SK-N-SH treated with all-trans-retinoic acid at 6 μM for 48 hours (cell line): ENCODE measurements around the gene CD28.

Source experiments
- ATAC-seq: fragments of 200-7000 bp; cut with Tn5 transposase; 3 replicates; pipeline ENCODE4 v1.9.1; 2020; ENCODE audit warnings: mild to moderate bottlenecking, moderate library complexity
- ARNTL ChIP-seq: fragments of 450-650 bp; formaldehyde crosslinking; IDR thresholded peaks from 2 replicates; pipeline ENCODE4 v1.5.0; 2020; ENCODE audit warnings: low read depth, mild to moderate bottlenecking, moderate library complexity, borderline replicate concordance
- BACH2 ChIP-seq: fragments of 250-450 bp; sonication (Bioruptor Pico); IDR thresholded peaks from 2 replicates; pipeline ENCODE4 v1.9.0; 2021; ENCODE audit warnings: mild to moderate bottlenecking, borderline replicate concordance
- CREB5 ChIP-seq: fragments of 250-450 bp; sonication (Bioruptor Pico); IDR thresholded peaks from 2 replicates; pipeline ENCODE4 v1.5.1; 2020; ENCODE audit warnings: low read depth, mild to moderate bottlenecking, moderate library complexity
- CSDC2 ChIP-seq: fragments of 250-450 bp; sonication (Bioruptor Pico); IDR thresholded peaks from 2 replicates; pipeline ENCODE4 v1.5.0; 2020; ENCODE audit warnings: mild to moderate bottlenecking, moderate library complexity
- CSRNP3 ChIP-seq: fragments of 250-450 bp; sonication (Bioruptor Pico); IDR thresholded peaks from 2 replicates; pipeline ENCODE4 v1.5.1; 2021; ENCODE audit warnings: mild to moderate bottlenecking, moderate library complexity
- ESRRG ChIP-seq: fragments of 250-450 bp; sonication (Bioruptor Pico); IDR thresholded peaks from 2 replicates; pipeline ENCODE4 v1.6.1; 2021; ENCODE audit warnings: mild to moderate bottlenecking
- GLIS3 ChIP-seq: fragments of 250-450 bp; sonication (Bioruptor Pico); IDR thresholded peaks from 2 replicates; pipeline ENCODE4 v1.5.0; 2020; ENCODE audit warnings: mild to moderate bottlenecking, moderate library complexity
- ISL1 ChIP-seq: fragments of 250-450 bp; sonication (Bioruptor Pico); IDR thresholded peaks from 2 replicates; pipeline ENCODE4 v2.1.2; 2022; ENCODE audit warnings: mild to moderate bottlenecking, moderate library complexity
- OSR1 ChIP-seq: fragments of 250-450 bp; sonication (Bioruptor Pico); IDR thresholded peaks from 2 replicates; pipeline ENCODE4 v1.8.0; 2022; ENCODE audit warnings: moderate library complexity, mild to moderate bottlenecking, inconsistent platforms
- POU6F1 ChIP-seq: fragments of 250-450 bp; sonication (Bioruptor Pico); IDR thresholded peaks from 2 replicates; pipeline ENCODE4 v1.8.0; 2021; ENCODE audit warnings: low read depth, mild to moderate bottlenecking, moderate library complexity, borderline replicate concordance
- PPARA ChIP-seq: fragments of 250-450 bp; sonication (Bioruptor Pico); IDR thresholded peaks from 2 replicates; pipeline ENCODE4 v1.5.0; 2020; ENCODE audit warnings: mild to moderate bottlenecking, borderline replicate concordance
- RARB ChIP-seq: fragments of 250-450 bp; sonication (Bioruptor Pico); IDR thresholded peaks from 2 replicates; pipeline ENCODE4 v1.8.0; 2021; ENCODE audit warnings: mild to moderate bottlenecking, moderate library complexity
- SNAI2 ChIP-seq: fragments of 250-450 bp; sonication (Bioruptor Pico); IDR thresholded peaks from 2 replicates; pipeline ENCODE4 v1.5.0; 2020; ENCODE audit warnings: mild to moderate bottlenecking, moderate library complexity
- TCF4 ChIP-seq: fragments of 250-450 bp; sonication (Bioruptor Pico); IDR thresholded peaks from 2 replicates; pipeline ENCODE4 v1.8.0; 2021; ENCODE audit warnings: mild to moderate bottlenecking, moderate library complexity, borderline replicate concordance
- TOX ChIP-seq: fragments of 250-450 bp; sonication (Bioruptor Pico); IDR thresholded peaks from 2 replicates; pipeline ENCODE4 v1.8.0; 2021; ENCODE audit warnings: mild to moderate bottlenecking, moderate library complexity, borderline replicate concordance
- TSHZ2 ChIP-seq: fragments of 250-450 bp; sonication (Bioruptor Pico); IDR thresholded peaks from 2 replicates; pipeline ENCODE4 v1.5.0; 2020; ENCODE audit warnings: mild to moderate bottlenecking, moderate library complexity
- ZC3H10 ChIP-seq: fragments of 250-450 bp; sonication (Bioruptor Pico); IDR thresholded peaks from 2 replicates; pipeline ENCODE4 v1.5.1; 2021; ENCODE audit warnings: mild to moderate bottlenecking, moderate library complexity
- ZFP3 ChIP-seq: fragments of 250-450 bp; sonication (Bioruptor Pico); IDR thresholded peaks from 2 replicates; pipeline ENCODE4 v1.5.0; 2020; ENCODE audit warnings: mild to moderate bottlenecking, moderate library complexity
- ZFP30 ChIP-seq: fragments of 450-650 bp; formaldehyde crosslinking; IDR thresholded peaks from 2 replicates; pipeline ENCODE4 v1.5.0; 2022; ENCODE audit warnings: mild to moderate bottlenecking, moderate library complexity
- ZNF70 ChIP-seq: fragments of 450-650 bp; formaldehyde crosslinking; IDR thresholded peaks from 2 replicates; pipeline ENCODE4 v1.5.0; 2020; ENCODE audit warnings: mild to moderate bottlenecking, moderate library complexity
- ZNF8 ChIP-seq: fragments of 450-650 bp; formaldehyde crosslinking; IDR thresholded peaks from 2 replicates; pipeline ENCODE4 v1.5.0; 2020; ENCODE audit warnings: mild to moderate bottlenecking, moderate library complexity

Gene CD28

GRCh38 chr2:203732092-203732952 lies 25.9 kb downstream of the CD28 start:
- TF ChIP-seq ARNTL (CRISPR knock-in tag) (no peak), SNAI2 (no peak), RARB (CRISPR knock-in tag) (no peak), CREB5 (CRISPR knock-in tag) (no peak), PPARA (CRISPR knock-in tag) (no peak), ZFP3 (no peak), POU6F1 (CRISPR knock-in tag) (no peak), CSRNP3 (CRISPR knock-in tag) (no peak), ZNF8 (CRISPR knock-in tag) (no peak), GLIS3 (no peak), ISL1 (CRISPR knock-in tag) (no peak), TSHZ2 (CRISPR knock-in tag) (no peak), ZC3H10 (CRISPR knock-in tag) (no peak), ZFP30 (CRISPR knock-in tag) (no peak), CSDC2 (no peak), ESRRG (CRISPR knock-in tag) (no peak), ZNF70 (CRISPR knock-in tag) (no peak), TCF4 (CRISPR knock-in tag) (no peak), BACH2 (CRISPR knock-in tag) (no peak), OSR1 (CRISPR knock-in tag) (no peak)
- no peak for ATAC-seq

- ATAC-seq, result no peak
- no peak for TF ChIP-seq OSR1 (CRISPR knock-in tag)
- no peak for TF ChIP-seq TOX (CRISPR knock-in tag)
- TF ChIP-seq ZNF8 (CRISPR knock-in tag), result no peak
- no peak for TF ChIP-seq CREB5 (CRISPR knock-in tag)
- no peak for TF ChIP-seq ISL1 (CRISPR knock-in tag)
- no peak for TF ChIP-seq GLIS3
- TF ChIP-seq POU6F1 (CRISPR knock-in tag), result no peak
- TF ChIP-seq RARB (CRISPR knock-in tag), result no peak
- TF ChIP-seq ZC3H10 (CRISPR knock-in tag), result no peak
- TF ChIP-seq CSRNP3 (CRISPR knock-in tag), result no peak
- no peak for TF ChIP-seq ZNF70 (CRISPR knock-in tag)
- TF ChIP-seq ARNTL (CRISPR knock-in tag), result no peak
- no peak for TF ChIP-seq TCF4 (CRISPR knock-in tag)
- no peak for TF ChIP-seq PPARA (CRISPR knock-in tag)
These were observed 26.6 kb downstream of the CD28 start for GRCh38 chr2:203732953-203733510.
